Esophagus squamous epithelium (tissue), 4 donors: ENCODE results near the gene UGT1A5.

Source experiments
- POLR2A ChIP-seq, 4 donors: fragments of 450-650 bp; IDR thresholded peaks; one replicate each; pipeline ENCODE4 v1.6.1; 2017; ENCODE audit warnings: antibody characterized with exemption in 4 of 4, mild to moderate bottlenecking in 4 of 4, moderate library complexity in 3 of 4
- TF ChIP-seq, protein P1 (sequence below), 6 experiments: fragments of 450-650 bp in 4 of 6; fragments of 200-600 bp in 2 of 6; sonication (generic) in 2 of 6; IDR thresholded peaks; one replicate each; pipeline ENCODE4 v1.5.1; 2016 to 2019; ENCODE audit warnings: antibody characterized with exemption in 6 of 6, mild to moderate bottlenecking in 4 of 6, moderate library complexity in 4 of 6

DNA sequence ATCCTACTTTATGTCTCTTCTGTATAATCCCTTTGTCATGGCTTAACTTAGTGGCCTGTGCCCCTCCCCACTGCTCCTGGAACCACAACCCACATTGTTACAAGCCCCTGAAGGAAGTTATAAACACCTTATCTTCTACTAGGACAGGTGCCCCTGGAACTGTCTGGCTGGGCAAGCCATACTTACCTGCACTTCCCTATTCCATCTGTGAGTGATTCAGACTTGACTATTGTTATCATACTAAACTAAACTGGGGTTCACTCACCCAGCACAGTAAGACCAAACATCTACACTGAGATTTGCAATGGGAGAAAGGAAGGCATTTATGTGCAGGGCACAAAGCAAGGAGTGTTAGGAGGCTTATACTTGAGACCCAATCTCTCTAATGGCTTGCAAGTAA lies 23.7 kb upstream of the UGT1A5 start:
- TF ChIP-seq, protein P1, sequence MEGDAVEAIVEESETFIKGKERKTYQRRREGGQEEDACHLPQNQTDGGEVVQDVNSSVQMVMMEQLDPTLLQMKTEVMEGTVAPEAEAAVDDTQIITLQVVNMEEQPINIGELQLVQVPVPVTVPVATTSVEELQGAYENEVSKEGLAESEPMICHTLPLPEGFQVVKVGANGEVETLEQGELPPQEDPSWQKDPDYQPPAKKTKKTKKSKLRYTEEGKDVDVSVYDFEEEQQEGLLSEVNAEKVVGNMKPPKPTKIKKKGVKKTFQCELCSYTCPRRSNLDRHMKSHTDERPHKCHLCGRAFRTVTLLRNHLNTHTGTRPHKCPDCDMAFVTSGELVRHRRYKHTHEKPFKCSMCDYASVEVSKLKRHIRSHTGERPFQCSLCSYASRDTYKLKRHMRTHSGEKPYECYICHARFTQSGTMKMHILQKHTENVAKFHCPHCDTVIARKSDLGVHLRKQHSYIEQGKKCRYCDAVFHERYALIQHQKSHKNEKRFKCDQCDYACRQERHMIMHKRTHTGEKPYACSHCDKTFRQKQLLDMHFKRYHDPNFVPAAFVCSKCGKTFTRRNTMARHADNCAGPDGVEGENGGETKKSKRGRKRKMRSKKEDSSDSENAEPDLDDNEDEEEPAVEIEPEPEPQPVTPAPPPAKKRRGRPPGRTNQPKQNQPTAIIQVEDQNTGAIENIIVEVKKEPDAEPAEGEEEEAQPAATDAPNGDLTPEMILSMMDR (IDR thresholded peaks at IDR 0.05) = no peak
- no peak for TF ChIP-seq POLR2A (IDR thresholded peaks at IDR 0.05)
